SW480 (cell line): Measurements from ENCODE around the gene ASZ1.

ENCODE experiments used
- DNase-seq: peaks from one replicate; pipeline ENCODE4 v3.0.0-alpha.2; 2016; ENCODE audit warnings: low spot score

Gene ASZ1

DNA sequence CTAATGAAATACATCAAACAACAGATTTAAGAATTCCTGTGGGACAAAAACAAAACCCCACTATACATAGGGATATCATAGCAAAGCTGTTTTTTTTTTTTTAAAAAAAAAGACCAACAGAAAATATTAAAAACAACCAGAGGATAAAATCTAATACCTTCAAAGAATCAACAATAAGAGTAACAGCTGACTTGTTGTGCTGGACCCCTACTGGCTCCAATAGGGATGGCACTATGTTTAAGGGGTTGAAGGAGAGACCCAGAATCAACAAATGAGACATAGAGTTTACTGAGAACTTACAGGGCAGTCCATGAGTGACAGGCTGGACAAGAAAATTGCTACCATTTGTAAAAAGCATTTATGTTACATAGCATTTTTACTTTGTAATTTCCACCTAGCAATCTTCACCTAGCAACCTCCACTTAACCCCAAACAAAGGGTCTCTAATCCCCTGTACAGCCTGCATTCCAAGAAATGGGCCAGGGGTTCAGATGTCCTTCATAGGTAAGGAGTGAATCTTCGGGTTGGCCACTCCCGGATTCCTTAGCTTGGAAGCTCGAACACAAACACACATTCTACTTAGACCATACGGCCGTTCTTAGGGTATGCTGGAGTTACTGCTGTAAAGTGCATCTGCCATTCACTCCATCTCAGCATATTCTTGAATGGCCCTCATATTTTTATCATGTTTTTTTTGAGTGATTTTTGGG, 25.8 kb downstream of the ASZ1 start:
- DNase-seq, result no peak

DNA sequence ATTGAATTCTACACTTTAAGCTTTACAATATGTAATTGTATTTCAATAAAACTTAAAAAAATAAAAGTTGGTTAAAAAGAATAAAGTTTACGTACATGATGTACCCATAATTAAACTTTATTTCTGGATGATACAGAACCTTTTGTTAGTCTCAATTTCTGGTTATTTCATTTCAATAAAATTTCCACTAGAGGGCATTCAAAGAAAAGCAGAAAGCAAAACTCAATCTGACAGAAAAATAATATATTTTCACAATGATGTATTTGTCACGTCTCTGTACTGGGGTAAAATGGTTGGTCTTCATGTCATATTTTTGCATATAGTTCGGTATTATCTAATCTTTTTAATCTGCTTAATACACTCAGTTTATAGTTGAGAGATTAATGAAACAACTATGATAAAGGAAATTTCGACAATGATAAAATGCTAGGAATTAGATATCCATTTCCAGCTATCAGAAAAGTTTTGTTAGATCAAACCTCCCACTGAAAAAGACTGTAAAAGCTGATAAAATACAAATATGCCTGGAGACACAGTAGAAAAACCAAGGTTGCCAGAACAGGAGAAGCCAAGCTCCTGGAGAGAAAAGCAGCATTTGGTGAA, 27.4 kb downstream of the ASZ1 start:
- peak; percentile 31 for DNase-seq

GRCh38 chr7:117395743-117396142, 31.6 kb downstream of the ASZ1 start:
- no peak for DNase-seq

DNA sequence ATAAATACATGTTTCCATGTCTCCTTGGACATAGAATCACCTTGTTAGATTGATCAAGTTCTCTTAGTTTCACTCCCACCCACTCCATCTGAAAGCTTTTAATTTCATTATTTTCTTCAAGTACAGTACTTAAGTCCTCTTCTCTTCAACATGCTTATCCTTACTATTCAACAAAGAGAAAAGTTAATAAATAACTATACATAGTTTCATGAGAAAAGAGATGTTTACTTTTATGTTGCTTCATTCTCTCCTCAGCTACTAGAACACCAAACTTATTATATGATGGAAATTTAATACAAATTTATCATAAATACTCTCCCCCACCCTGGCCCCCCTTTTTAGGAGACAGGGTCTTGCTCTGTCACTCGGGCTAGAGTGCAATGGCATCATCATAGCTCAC, 33.5 kb downstream of the ASZ1 start:
- DNase-seq, result no peak

- DNase-seq, result no peak
Measured at GRCh38 chr7:117389871-117390270, 37.4 kb downstream of the ASZ1 start.

GRCh38 chr7:117386110-117386706, 41.1 kb downstream of the ASZ1 start:
- DNase-seq, result no peak

GRCh38 chr7:117385363-117386109, 41.8 kb downstream of the ASZ1 start:
- peak; percentile 46 for DNase-seq

DNA sequence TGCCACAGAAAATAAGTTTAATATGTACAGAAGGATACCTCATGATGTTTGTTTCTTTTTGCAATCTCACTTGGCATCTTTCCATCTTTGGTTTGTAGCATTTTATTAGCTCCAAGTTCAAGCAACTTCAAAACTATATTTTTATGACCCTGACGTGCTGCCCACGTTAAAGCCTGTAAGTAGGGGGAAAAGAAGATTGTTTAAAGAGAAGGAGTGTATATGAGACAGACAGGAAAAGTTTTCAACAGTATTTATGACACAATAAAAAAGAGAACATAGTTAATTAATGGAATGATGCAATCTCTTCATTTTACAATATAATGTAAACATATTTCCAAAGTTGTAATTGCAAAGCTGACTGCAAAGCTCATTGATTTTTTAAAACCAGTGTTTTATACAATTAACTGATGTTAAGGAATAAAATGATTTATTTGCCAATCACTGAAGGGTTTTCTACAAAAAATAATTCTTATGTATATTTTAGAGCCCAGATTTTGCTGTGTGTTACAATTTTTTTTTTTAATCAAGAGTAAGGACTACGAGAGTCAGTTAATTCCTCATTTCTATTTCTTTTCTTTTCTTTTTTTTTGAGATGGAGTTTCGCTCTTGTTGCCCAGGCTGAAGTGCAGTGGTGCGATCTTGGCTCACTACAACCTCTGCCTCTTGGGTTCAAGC, 42.5 kb downstream of the ASZ1 start:
- no peak for DNase-seq

DNA sequence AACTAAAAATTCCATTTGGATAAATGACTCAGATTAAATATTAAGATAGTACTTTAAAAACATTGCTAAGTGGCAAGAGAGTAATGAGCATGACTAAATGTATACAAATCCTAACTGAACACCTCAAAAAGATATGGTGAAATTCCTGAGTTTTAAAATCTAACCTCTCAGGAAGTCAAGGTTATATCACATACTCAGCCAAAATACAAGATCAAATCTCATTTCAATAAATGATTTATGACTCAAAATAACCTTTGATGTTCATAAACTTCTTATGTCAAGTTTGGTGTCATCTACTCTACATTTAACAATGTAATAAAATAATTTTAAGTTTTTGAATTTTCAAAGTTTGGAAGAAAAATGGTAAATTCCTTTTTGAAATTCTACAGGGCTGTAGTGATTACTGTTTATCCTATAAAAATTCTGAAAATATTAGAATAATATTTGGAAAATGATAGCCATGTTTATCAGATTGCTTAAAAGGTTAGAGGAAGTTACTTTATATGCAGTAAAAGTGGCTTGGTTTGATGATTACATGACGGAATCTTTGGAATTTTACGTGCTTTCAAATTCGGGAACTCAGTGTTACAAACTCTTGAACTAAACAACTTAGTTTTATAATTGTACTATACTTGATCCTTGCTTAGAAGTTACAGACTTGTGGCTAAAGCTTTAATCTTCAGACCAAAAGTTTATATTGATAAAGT, 43.7 kb downstream of the ASZ1 start:
- DNase-seq, result no peak

DNA sequence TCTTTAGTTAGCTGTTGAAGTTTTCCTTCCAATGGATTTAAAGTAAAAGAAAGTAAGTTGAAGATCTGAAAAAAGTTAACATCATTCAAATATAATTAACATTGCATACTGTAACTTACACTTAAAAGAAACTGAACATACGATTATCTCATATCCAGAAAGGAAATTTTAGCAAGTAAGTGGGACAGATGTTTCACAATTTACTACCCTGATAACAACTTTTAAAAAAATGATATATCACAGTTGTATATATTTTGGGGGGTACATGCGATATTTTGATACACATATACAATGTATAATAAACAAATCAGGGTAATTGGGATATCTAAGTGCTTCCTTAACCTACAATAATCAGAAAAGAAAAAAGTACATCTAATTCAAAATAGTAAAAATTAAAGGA, 44.2 kb downstream of the ASZ1 start:
- DNase-seq, result no peak

DNA sequence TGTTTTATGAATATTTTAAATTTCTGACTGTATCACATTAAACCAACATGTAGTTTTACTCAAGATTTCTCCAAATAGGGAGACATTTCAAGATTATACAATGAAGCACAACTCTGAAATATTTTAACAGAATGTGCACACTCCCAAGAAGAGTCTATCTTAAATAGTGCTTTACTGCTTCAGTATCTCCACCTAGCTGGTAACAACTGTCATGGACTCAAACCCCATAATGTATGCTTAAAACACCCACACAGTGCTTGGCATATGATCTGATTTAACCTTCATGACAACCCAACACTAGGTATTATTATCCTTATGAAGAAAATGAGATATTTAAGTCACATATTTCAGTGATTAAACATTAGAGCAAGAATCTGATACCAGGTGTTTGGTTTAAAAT, 45.9 kb downstream of the ASZ1 start:
- no peak for DNase-seq

GRCh38 chr7:117375380-117375779, 51.9 kb downstream of the ASZ1 start:
- no peak for DNase-seq

GRCh38 chr7:117372073-117372472, 55.2 kb downstream of the ASZ1 start:
- no peak for DNase-seq

- no peak for DNase-seq
Measured at GRCh38 chr7:117364339-117365080, 62.8 kb downstream of the ASZ1 start.

DNA sequence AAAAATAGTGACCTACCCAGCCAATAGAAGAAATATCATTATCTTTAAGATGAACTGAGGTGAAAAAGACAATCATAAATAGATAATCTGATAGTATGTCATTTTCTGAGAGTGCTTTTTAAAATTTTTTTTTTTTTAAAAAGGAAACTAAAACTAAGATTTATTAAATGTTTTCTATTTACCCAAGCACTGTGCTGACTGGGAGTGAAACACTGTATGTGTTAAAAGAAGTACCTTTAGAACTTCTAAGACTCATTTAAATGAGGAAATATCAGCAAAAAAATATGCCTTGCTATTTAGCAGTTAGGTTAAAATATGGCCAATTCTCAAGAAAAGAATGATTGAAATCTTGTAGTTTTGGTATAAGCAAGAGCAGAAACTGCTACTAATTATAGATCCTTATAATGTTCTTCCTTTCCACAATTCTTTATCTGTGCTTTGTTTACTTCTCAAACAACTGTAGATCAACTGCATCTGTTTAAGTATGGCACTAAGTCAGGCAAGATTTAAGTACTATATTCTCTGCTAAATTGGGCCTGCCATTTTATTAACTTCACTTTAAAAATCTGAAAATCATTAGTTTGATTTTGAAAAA, 64.9 kb downstream of the ASZ1 start:
- no peak for DNase-seq

GRCh38 chr7:117350027-117350426, 77.3 kb downstream of the ASZ1 start:
- DNase-seq, result peak; percentile 29

DNA sequence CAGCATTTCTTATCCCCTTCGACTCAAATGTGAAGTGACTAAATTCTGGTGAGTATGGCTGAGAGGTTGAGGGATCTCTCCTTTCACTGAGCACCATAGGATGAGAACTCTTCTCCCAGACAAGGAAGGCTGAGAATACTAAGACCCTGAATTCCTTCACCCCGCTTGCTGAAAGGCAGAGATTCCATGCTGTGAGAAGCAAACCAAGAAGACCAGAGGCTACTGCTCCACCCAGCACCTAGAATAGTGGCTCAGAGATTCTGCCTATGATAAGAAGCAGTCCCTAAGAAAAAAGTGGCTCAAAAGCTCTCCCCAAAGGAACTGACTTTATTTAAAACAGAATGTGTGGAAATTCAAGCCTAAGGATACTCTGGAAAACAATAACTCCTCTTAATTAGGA, 77.7 kb downstream of the ASZ1 start:
- DNase-seq, result no peak

DNA sequence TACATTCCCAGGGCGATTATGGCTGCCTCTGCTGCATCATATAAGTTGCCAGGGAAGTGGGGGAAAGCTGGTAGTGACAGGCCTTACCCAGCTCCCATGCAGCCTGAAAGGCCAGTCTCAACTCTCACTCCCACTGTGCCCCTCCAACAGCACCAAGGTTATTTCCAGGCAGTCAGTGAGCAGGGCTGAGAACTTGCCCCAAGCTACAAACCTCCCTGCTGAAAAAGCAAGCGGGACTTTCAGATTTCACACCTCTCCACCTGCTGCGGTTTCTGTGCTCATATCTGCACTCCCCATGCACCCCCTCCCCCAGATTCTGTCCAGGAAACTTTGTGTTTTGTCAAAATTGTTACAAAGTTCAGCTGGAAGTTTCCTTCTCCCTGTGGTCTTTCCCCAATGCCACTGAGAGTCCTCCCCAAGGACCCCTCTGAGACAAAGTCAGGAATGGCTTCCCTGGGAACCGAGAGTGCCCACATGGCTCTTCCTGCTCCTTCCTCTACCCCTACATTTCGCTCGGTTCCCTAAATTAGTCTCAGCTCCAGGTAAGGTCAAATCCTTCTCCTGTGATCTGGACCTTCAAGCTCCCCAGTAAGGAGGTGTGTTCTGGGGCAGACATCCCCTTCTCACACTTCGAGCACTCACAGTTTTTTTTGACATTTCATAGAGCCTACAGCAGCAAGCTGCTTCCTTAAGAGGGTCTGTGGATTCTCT, 79.2 kb downstream of the ASZ1 start:
- no peak for DNase-seq

- no peak for DNase-seq
Measured at GRCh38 chr7:117347480-117347879, 79.8 kb downstream of the ASZ1 start.

GRCh38 chr7:117346161-117346560, 81.1 kb downstream of the ASZ1 start:
- DNase-seq, result no peak
